ENCODE measurements around the gene SERPINA5.

DNA sequence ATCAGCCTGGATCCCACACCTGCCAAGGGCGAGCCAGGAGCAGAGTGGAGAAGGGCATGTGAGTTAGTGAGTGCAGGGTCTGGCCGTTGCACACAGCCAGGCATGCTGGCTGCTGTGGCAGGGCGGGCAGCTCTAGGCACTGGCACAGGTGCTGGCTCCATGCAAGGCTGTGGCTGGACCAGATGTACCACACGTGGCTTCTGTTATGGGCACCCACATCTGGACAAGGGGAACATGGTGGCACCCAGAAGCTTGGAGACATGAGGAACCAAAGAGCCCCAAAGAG, 51.0 kb downstream of the SERPINA5 start:
- TF ChIP-seq CTCF (IDR thresholded peaks at IDR 0.05; ENCODE audit: low read length) (no peak), EZH2phosphoT487 (IDR thresholded peaks at IDR 0.05; ENCODE audit: low read length) (no peak)
